ENCODE data around the gene PRPF4.
"Not testable (repeated sequence)": the region's sequence is repeated elsewhere in the genome, so short reads cannot be mapped to it uniquely, and the experiment has no call there.

DNA sequence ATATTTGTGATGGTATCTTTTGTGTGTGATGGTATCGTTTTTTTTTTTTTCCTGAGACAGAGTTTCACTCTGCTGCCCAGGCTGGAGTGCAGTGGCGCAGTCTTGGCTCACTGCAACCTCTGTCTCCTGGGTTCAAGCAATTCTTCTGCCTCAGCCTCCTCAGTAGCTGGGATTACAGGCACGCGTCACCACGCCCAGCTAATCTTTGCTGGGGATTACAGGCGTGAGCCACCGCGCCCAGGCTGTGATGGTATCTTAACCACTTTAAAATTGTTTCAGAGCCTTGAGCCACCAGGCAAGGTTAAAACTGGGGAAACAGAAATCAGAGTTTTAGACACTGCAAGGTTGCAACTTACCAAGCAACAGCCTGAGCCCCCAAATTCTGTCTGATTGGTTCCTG is 20.8 kb downstream of the PRPF4 start:
- not testable (repeated sequence) for TF ChIP-seq POLR2A (IDR thresholded peaks at IDR 0.05)
- TF ChIP-seq, protein P1, sequence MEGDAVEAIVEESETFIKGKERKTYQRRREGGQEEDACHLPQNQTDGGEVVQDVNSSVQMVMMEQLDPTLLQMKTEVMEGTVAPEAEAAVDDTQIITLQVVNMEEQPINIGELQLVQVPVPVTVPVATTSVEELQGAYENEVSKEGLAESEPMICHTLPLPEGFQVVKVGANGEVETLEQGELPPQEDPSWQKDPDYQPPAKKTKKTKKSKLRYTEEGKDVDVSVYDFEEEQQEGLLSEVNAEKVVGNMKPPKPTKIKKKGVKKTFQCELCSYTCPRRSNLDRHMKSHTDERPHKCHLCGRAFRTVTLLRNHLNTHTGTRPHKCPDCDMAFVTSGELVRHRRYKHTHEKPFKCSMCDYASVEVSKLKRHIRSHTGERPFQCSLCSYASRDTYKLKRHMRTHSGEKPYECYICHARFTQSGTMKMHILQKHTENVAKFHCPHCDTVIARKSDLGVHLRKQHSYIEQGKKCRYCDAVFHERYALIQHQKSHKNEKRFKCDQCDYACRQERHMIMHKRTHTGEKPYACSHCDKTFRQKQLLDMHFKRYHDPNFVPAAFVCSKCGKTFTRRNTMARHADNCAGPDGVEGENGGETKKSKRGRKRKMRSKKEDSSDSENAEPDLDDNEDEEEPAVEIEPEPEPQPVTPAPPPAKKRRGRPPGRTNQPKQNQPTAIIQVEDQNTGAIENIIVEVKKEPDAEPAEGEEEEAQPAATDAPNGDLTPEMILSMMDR (IDR thresholded peaks at IDR 0.05), result not testable (repeated sequence)
